GM10248 (cell line): ENCODE results near the gene HPN.
"Not testable (repeated sequence)": the region's sequence is repeated elsewhere in the genome, so short reads cannot be mapped to it uniquely, and the experiment has no call there.

Experiments used
- CTCF ChIA-PET: fragments of 300-600 bp; sonication (Branson Sonifier 250); formaldehyde crosslinking; extraction: SDS; loops from one replicate; lab custom pipeline; 2021; ENCODE audit warnings: antibody characterized with exemption; lab: Yijun Ruan, JAX
- POLR2A ChIA-PET: fragments of 350-650 bp; sonication (Branson Sonifier 250); formaldehyde crosslinking; extraction: SDS; loops from one replicate; lab custom pipeline; 2020; ENCODE audit warnings: antibody characterized with exemption; lab: Yijun Ruan, JAX
- DNase-seq: peaks from one replicate; pipeline ENCODE4 v3.0.0; 2012; ENCODE audit errors: extremely low spot score
- TF ChIP-seq, protein P1 (sequence below): IDR thresholded peaks from 2 replicates; pipeline ENCODE4 v1.5.1; 2012; ENCODE audit warnings: mild to moderate bottlenecking, low read depth; ENCODE audit errors: extremely low read depth, missing control alignments, control extremely low read depth

The HPN gene

DNA sequence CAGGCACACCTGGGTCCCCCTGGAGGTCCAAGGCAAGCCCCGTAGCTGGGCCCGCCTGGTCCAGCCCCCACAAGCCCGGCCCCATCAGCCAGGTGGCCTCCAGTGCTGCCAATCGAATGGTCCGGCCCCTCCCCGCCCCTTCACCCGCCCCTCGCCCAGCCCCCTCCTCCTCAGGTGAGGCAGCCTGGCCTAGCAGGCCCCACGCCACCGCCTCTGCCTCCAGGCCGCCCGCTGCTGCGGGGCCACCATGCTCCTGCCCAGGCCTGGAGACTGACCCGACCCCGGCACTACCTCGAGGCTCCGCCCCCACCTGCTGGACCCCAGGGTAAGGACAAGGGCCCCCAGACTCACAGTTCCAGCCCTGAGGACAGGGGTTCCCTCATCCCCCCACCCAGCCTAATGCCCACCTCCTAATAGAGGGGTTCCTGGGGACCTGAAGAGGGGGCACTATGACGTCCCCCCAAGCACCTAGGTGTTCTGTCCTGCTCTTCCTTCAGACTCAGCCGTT is at the start of gene HPN:
Gene HPN (plus strand): TSS at position 174 of the 508 bp plus-strand sequence. CDS start 786 bp downstream, outside the sequence.
- ChIA-PET POLR2A (no interaction called here), CTCF (interaction anchor here (4.3 kb wide), 1 partner anchor 26 kb away, joined by 31 read pairs; no protein-coding TSS in a partner anchor)
- DNase-seq, result no peak
- TF ChIP-seq, protein P1, sequence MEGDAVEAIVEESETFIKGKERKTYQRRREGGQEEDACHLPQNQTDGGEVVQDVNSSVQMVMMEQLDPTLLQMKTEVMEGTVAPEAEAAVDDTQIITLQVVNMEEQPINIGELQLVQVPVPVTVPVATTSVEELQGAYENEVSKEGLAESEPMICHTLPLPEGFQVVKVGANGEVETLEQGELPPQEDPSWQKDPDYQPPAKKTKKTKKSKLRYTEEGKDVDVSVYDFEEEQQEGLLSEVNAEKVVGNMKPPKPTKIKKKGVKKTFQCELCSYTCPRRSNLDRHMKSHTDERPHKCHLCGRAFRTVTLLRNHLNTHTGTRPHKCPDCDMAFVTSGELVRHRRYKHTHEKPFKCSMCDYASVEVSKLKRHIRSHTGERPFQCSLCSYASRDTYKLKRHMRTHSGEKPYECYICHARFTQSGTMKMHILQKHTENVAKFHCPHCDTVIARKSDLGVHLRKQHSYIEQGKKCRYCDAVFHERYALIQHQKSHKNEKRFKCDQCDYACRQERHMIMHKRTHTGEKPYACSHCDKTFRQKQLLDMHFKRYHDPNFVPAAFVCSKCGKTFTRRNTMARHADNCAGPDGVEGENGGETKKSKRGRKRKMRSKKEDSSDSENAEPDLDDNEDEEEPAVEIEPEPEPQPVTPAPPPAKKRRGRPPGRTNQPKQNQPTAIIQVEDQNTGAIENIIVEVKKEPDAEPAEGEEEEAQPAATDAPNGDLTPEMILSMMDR, result no peak

DNA sequence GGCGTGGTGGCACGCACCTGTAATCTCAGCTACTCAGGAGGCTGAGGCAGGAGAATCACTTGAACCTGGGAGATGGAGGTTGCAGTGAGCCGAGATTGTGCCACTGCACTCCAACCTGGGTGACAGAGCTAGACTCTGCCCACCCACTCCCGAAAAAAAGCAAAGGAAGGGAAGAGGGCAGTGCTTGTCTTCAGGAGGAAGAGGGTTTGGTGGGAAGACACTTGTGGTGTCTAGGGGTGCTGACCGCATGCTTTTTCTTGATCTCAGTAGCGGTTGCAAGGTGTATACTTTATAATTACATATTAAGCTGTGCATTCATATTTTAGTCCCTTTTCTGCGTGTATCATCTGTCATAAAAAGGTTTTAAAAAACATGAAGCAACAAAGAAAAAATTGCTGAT is 48.9 kb upstream of the HPN start:
- DNase-seq, POLR2A ChIA-PET: not testable (repeated sequence)
- CTCF ChIA-PET, result interaction anchor here (0.7 kb wide), 1 partner anchor 19 kb away, joined by 3 read pairs; no protein-coding TSS in a partner anchor

DNA sequence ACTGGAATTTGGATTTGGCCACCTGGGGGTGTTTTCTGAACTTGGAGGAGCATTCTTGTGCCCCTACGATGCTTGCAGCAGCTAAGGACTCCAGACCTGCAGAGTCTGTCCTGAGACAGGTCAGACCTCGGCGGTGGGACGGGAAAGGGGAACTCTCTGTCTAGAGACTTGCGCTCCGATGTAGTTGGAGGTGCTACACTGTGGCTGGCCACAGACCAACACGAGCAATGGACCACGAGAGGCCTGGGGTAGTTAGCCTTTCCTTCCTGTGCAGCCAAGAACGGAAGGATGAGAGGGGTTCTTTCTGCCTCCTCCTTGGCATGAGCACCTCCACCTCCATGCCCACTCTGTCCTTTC is 47.3 kb upstream of the HPN start:
- no peak for DNase-seq
- CTCF ChIA-PET, result no interaction called here
- TF ChIP-seq, protein P1, result no peak
- POLR2A ChIA-PET, result no interaction called here

DNA sequence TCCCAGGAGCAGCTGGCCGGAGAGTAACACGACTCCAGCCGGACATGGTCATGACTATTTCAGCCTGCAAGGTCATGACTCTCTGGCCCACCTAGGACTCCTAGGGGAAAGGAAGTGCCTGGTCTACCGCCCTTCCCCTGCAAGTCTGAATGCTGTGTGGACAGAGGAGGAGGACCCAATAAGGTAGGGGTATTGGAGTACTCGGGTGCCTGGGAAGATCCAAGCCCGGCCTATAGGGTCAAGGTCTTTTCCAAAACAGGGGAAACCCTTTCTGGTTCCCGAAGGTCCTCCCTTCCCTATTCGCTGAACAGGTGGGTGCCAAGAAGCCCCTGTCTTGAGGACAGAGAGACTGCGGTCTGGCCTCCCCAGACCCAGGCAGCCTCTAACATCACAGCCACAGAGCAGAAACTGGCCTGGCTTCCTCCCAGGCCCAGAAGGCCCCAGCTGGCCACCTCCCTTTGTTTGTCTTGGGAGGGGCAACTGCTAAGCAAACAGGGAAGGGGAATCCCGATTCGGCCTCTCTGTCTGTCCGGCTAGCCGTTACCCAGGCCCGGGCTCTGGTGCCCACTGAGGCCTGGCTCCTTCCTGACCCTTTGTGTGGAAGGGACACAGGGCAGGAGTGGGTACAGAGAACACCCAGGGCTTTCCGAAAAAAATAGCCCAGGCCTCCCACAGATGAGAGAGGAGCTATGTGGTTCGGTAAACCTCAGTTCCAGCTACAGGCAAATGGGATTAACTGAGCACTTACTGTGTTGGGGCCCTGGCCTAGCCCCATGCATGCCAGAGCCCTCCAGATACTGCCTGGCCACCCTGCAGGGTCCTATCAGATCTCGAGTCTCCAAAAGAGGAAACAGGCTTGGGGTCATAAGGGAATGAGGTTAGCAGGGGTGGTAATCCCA is 46.6 kb upstream of the HPN start:
- TF ChIP-seq, protein P1, result no peak
- POLR2A ChIA-PET, result interaction anchor here (0.6 kb wide), 1 partner anchor 1219 kb away, joined by 10 read pairs; the partner anchor contains the start of gene ZNF565
- DNase-seq, result no peak
- CTCF ChIA-PET, result interaction anchor here (1.1 to 1.7 kb wide), 6 partner anchors 12 to 132 kb away, joined by 3 to 6 read pairs (median 4); no protein-coding TSS in a partner anchor

DNA sequence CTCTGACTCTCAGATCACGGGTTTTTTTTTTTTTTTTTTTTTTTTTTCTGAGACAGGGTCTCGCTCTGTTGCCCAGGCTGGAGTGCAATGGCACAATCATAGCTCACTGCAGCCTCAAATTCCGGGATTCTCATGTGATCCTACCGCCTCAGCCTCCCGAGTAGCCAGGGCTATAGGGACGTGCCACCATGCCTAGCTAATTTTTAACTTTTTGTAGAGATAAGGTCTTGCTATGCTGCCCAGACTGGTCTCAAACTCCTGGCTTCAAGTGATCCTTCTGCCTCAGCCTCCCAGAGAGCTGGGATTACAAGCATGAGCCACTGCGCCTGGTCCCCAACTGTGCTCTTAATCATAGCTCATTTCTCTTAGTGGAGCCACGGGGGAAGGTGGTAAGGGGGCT is 46.0 kb upstream of the HPN start:
- CTCF ChIA-PET, result interaction anchor here (1.1 to 1.7 kb wide), 6 partner anchors 12 to 132 kb away, joined by 3 to 6 read pairs (median 4); no protein-coding TSS in a partner anchor
- TF ChIP-seq, protein P1, result no peak
- POLR2A ChIA-PET, result interaction anchor here (0.6 kb wide), 1 partner anchor 1219 kb away, joined by 10 read pairs; the partner anchor contains the start of gene ZNF565
- no peak for DNase-seq

DNA sequence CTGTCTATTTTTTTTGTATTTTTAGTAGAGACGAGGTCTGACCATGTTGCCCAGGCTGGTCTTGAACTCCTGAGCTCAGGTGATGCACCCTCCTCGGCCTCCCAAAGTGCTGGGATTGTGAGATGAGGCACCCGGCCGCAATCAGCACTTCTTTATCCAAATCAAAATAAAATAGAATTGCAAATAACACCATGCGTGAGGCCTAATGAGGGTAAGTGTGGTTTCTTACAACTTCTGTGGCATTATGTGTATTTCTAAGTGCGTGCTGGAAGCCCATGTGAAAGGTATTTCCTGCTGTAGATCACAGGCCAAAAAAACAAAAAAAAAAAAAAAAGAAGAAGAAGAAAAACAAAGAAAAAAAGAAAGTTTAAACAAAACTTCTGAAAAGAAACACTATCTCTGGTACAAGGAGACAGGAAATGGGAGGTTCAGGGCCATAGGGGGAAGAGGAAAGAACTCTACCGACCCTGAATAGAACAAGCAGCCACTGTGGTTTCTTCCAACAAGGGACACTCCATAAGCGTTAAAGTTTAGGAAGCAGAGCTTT is 44.4 kb upstream of the HPN start:
- ChIA-PET CTCF (interaction anchor here (1.0 to 1.7 kb wide), 4 partner anchors 10 to 46 kb away, joined by 3 to 6 read pairs (median 4); no protein-coding TSS in a partner anchor), POLR2A (interaction anchor here (0.7 kb wide), 1 partner anchor 8 kb away, joined by 6 read pairs; no protein-coding TSS in a partner anchor)
- TF ChIP-seq, protein P1, result no peak
- no peak for DNase-seq

DNA sequence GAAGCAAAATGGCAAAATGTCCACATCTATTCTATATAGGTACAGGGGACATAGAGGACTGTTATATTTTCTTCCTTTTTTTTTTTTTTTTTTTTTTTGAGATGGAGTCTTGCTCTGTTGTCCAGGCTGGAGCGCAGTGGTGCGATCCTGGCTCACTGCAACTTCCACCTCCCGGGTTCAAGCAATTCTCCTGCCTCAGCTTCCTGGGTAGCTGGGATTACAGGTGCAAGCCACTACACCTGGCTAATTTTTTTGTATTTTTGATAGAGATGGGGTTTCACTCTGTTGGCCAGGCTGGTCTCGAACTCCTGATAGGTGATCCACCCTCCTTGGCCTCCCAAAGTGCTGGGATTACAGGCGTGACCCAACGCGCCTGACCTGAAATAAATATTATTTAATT is 43.3 kb upstream of the HPN start:
- DNase-seq, CTCF ChIA-PET, POLR2A ChIA-PET: not testable (repeated sequence)
